ENCODE results near the gene SSH2. TPM values are rescaled to one million over a fixed set of nuclear protein-coding genes. Genes with fewer than 3 reads are reported as not detected.

SSH2 gene
- total and polyA plus RNA-seq, 2 donors (not counting 1 experiment from before 2014, with no cell fraction given), result 51.5 to 183 TPM

- POLR2A ChIA-PET, result no interaction called here
- Mint-ChIP-seq H3K27me3 (peaks cover 5% of the 10 kb centered on the region), H3K4me1 (peaks cover 52% of the 10 kb centered on the region), H3K27ac (no peak overlapping the region), H3K9me3 (ENCODE audit: insufficient read depth) (no peaks in the 10 kb centered on the region), H3K4me3 (peak overlapping the region; percentile 7)
- TF ChIP-seq CTCF (IDR thresholded peaks at IDR 0.05) (no peak), EZH2 (IDR thresholded peaks at IDR 0.05; ENCODE audit: borderline replicate concordance, insufficient read depth, low read depth, low read length, poor library complexity, severe bottlenecking) (no peak)
- H3K79me2 ChIP-seq (ENCODE audit: control insufficient read depth, insufficient read depth, low read length), result peaks cover 6% of the 10 kb centered on the region
- intact Hi-C loops (cut with micrococcal nuclease), result no loop called here
- no peaks in the 10 kb centered on the region for H3K9me3 ChIP-seq (ENCODE audit: control extremely low read depth in 1 of 3, control insufficient read depth in 2 of 3, insufficient read depth in 1 of 3, low read length in 2 of 3)
- peaks cover 39 to 48% of the 10 kb centered on the region in 2 donors for H3K4me1 ChIP-seq (ENCODE audit: control insufficient read depth in 2 of 2, insufficient read depth in 2 of 2, low read length in 2 of 2)
- DNase-seq (no peak), ATAC-seq (ENCODE audit: low read depth) (no peak)
- H3K4me3 ChIP-seq (ENCODE audit: control extremely low read depth in 1 of 5, extremely low read depth in 1 of 5, insufficient read depth in 1 of 5, low read depth in 2 of 5, low read length in 4 of 5), result no peak overlapping the region
- 91% methylated on average over 4 of the region's 4 CpGs for WGBS (ENCODE audit: insufficient coverage)
- peaks cover 0 to 25% (median 9%) of the 10 kb centered on the region in 4 experiments for H3K27me3 ChIP-seq (replicated peaks in 1 of 4; ENCODE audit: control extremely low read depth in 1 of 4, control insufficient read depth in 3 of 4, insufficient read depth in 4 of 4, low read length in 3 of 4)
- H3K36me3 ChIP-seq (replicated peaks in 1 of 2; ENCODE audit: control extremely low read depth in 1 of 2, control insufficient read depth in 1 of 2, extremely low read depth in 1 of 2, insufficient read depth in 2 of 2, low read length in 1 of 2), result no peaks in the 10 kb centered on the region
- H3K27ac ChIP-seq (ENCODE audit: low read length in 2 of 2), result no peak overlapping the region
- H2AFZ ChIP-seq (ENCODE audit: insufficient read depth, low read depth, low read length, poor library complexity, severe bottlenecking), result no peak overlapping the region
- no peak overlapping the region for H3K4me2 ChIP-seq (replicated peaks; ENCODE audit: low read depth, low read length, poor library complexity, severe bottlenecking)
- CTCF ChIA-PET, result interaction anchor here (1.1 to 5.7 kb wide), 3 partner anchors 13 to 28 kb away, joined by 3 to 95 read pairs (median 7); partner anchors contain the start of gene ANKRD13B
- H3K9ac ChIP-seq (ENCODE audit: low read length), result no peak overlapping the region
- peaks cover 34% of the 10 kb centered on the region for H4K20me1 ChIP-seq (ENCODE audit: control insufficient read depth, insufficient read depth, low read length, poor library complexity, severe bottlenecking)
Measured at GRCh38 chr17:29620271-29620670, 309.8 kb downstream of the SSH2 start.

- H3K36me3 ChIP-seq (replicated peaks in 1 of 2; ENCODE audit: control extremely low read depth in 1 of 2, control insufficient read depth in 1 of 2, extremely low read depth in 1 of 2, insufficient read depth in 2 of 2, low read length in 1 of 2), result no peaks in the 10 kb centered on the region
- peaks cover 50 to 58% of the 10 kb centered on the region in 2 donors for H3K4me1 ChIP-seq (ENCODE audit: control insufficient read depth in 2 of 2, insufficient read depth in 2 of 2, low read length in 2 of 2)
- H4K20me1 ChIP-seq (ENCODE audit: control insufficient read depth, insufficient read depth, low read length, poor library complexity, severe bottlenecking), result peaks cover 34% of the 10 kb centered on the region
- POLR2A ChIA-PET, result interaction anchor here (0.6 kb wide), 1 partner anchor 39 kb away, joined by 3 read pairs; no protein-coding TSS in a partner anchor
- no peak overlapping the region for H3K27ac ChIP-seq (ENCODE audit: low read length in 2 of 2)
- H3K4me3 ChIP-seq (ENCODE audit: control extremely low read depth in 1 of 5, extremely low read depth in 1 of 5, insufficient read depth in 1 of 5, low read depth in 2 of 5, low read length in 4 of 5), result no peak overlapping the region
- Mint-ChIP-seq H3K9me3 (ENCODE audit: insufficient read depth) (no peaks in the 10 kb centered on the region), H3K27me3 (peaks cover 5% of the 10 kb centered on the region), H3K27ac (no peak overlapping the region), H3K4me3 (no peak overlapping the region), H3K4me1 (peaks cover 59% of the 10 kb centered on the region)
- CTCF ChIA-PET, result interaction anchor here (0.9 to 15.4 kb wide), 6 partner anchors 20 to 312 kb away, joined by 3 to 336 read pairs (median 20); partner anchors contain the start of genes ABHD15, ANKRD13B, GIT1 and TP53I13
- no peak overlapping the region for H3K4me2 ChIP-seq (replicated peaks; ENCODE audit: low read depth, low read length, poor library complexity, severe bottlenecking)
- ATAC-seq (ENCODE audit: low read depth) (no peak), DNase-seq (peak; percentile 30)
- no peaks in the 10 kb centered on the region for H3K9me3 ChIP-seq (ENCODE audit: control extremely low read depth in 1 of 3, control insufficient read depth in 2 of 3, insufficient read depth in 1 of 3, low read length in 2 of 3)
- H3K9ac ChIP-seq (ENCODE audit: low read length), result no peak overlapping the region
- peaks cover 6% of the 10 kb centered on the region for H3K79me2 ChIP-seq (ENCODE audit: control insufficient read depth, insufficient read depth, low read length)
- TF ChIP-seq EZH2 (IDR thresholded peaks at IDR 0.05; ENCODE audit: borderline replicate concordance, insufficient read depth, low read depth, low read length, poor library complexity, severe bottlenecking) (no peak), CTCF (IDR thresholded peaks at IDR 0.05) (no peak)
- peaks cover 0 to 34% (median 12%) of the 10 kb centered on the region in 4 experiments for H3K27me3 ChIP-seq (replicated peaks in 1 of 4; ENCODE audit: control extremely low read depth in 1 of 4, control insufficient read depth in 3 of 4, insufficient read depth in 4 of 4, low read length in 3 of 4)
- H2AFZ ChIP-seq (ENCODE audit: insufficient read depth, low read depth, low read length, poor library complexity, severe bottlenecking), result no peak overlapping the region
- intact Hi-C loops (cut with micrococcal nuclease), result loop anchor here (5.0 to 10.0 kb wide), 2 partner anchors 143 to 324 kb away; partner anchors contain the start of gene NUFIP2
Measured at GRCh38 chr17:29619251-29619650, 310.8 kb downstream of the SSH2 start.

Measured in B cell (primary cell).